Measurements from ENCODE around the gene KCNK7.

DNA sequence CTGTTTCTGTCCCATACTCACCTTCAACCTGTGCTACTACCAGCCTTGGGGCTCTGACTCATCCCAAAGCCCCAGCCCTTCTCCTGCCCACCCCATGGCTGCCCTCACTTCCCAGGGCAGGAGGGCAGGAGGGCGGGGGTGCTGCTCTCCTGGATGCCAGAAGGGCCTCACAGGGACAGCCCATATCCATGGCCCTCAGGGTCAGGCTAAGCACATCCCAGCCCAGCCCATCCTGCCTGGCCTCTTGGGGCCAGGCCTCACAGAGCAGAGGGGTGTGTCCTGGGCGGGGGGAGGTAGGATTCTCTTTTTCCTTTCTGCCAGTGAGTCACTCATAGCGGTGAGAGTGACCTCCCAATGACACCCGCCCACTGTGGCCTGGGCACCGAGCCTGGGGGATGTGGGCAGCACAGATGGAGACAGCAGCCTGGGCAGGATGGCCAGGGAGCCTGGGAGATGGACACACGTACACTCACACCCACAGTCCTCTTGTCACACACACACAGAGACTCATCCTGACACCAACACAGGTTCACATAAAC is 39.8 kb downstream of the KCNK7 start:
- TF ChIP-seq, protein P1, sequence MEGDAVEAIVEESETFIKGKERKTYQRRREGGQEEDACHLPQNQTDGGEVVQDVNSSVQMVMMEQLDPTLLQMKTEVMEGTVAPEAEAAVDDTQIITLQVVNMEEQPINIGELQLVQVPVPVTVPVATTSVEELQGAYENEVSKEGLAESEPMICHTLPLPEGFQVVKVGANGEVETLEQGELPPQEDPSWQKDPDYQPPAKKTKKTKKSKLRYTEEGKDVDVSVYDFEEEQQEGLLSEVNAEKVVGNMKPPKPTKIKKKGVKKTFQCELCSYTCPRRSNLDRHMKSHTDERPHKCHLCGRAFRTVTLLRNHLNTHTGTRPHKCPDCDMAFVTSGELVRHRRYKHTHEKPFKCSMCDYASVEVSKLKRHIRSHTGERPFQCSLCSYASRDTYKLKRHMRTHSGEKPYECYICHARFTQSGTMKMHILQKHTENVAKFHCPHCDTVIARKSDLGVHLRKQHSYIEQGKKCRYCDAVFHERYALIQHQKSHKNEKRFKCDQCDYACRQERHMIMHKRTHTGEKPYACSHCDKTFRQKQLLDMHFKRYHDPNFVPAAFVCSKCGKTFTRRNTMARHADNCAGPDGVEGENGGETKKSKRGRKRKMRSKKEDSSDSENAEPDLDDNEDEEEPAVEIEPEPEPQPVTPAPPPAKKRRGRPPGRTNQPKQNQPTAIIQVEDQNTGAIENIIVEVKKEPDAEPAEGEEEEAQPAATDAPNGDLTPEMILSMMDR (IDR thresholded peaks at IDR 0.05; ENCODE audit: low read depth, low read length): no peak
- no peak for TF ChIP-seq POLR2A (IDR thresholded peaks at IDR 0.05; ENCODE audit: extremely low read depth, insufficient read length)

Data from NB4 (cell line).